Calu3 (cell line): ENCODE results near the gene ABL1. TPM values are rescaled to one million over a fixed set of nuclear protein-coding genes. Genes with fewer than 3 reads are reported as not detected.

Source experiments
- BruUV-seq: library from RNA; stranded (reverse); fragments of 400-500 nt; replicated peaks from 2 replicates; lab custom pipeline; 2021; lab: Mats Ljungman, UMichigan
- CTCF ChIA-PET: fragments of 300-600 bp; sonication (Branson Sonifier 250); formaldehyde crosslinking; loops from one replicate; lab custom pipeline; 2022; ENCODE audit warnings: antibody characterized with exemption; lab: Charles Lee
- DNase-seq: peaks from one replicate; pipeline ENCODE4 v3.0.0; 2022
- H3K27ac Mint-ChIP-seq: one replicate; pipeline ENCODE4 v1.8.0; 2022; ENCODE audit warnings: mixed read lengths; ENCODE audit not compliant: unreplicated experiment
- H3K27me3 Mint-ChIP-seq: one replicate; pipeline ENCODE4 v1.8.0; 2022; ENCODE audit warnings: mixed read lengths; ENCODE audit not compliant: unreplicated experiment
- H3K36me3 Mint-ChIP-seq: one replicate; pipeline ENCODE4 v1.8.0; 2022; ENCODE audit warnings: mild to moderate bottlenecking, moderate library complexity, mixed read lengths; ENCODE audit not compliant: insufficient read depth, unreplicated experiment
- H3K4me1 Mint-ChIP-seq: one replicate; pipeline ENCODE4 v1.8.0; 2022; ENCODE audit warnings: mild to moderate bottlenecking, low read depth, mixed read lengths; ENCODE audit not compliant: unreplicated experiment
- H3K4me3 Mint-ChIP-seq: one replicate; pipeline ENCODE4 v1.8.0; 2022; ENCODE audit warnings: mild to moderate bottlenecking, low read depth, moderate library complexity, mixed read lengths; ENCODE audit not compliant: unreplicated experiment
- H3K9me3 Mint-ChIP-seq: one replicate; pipeline ENCODE4 v1.8.0; 2022; ENCODE audit warnings: low read depth, mixed read lengths; ENCODE audit not compliant: unreplicated experiment
- intact Hi-C: fragments of 100-400 bp; cut with micrococcal nuclease; formaldehyde crosslinking; loops from one replicate; pipeline ENCODE4 v1.10.0; 2022; ENCODE audit not compliant: unreplicated experiment
- total RNA-seq: library from RNA; stranded (reverse); gene quantifications from 2 replicates; pipeline ENCODE4 v1.2.3, GENCODE V29; 2022
- TF ChIP-seq, protein P1 (sequence below): fragments of 200-600 bp; IDR thresholded peaks from one replicate; pipeline ENCODE4 v1.8.0; 2022; ENCODE audit warnings: antibody characterized with exemption; ENCODE audit not compliant: unreplicated experiment

The ABL1 gene
- total RNA-seq, 1 experiment from 2014 or later = 30.0 TPM

- no TSS peak for BruUV-seq
- intact Hi-C loops = loop anchor here (5.0 kb wide), 2 partner anchors 128 to 178 kb away; no protein-coding TSS in a partner anchor
- CTCF ChIA-PET = interaction anchor here (1.4 to 1.8 kb wide), 2 partner anchors 129 to 177 kb away, joined by 4 to 9 read pairs; no protein-coding TSS in a partner anchor
- H3K27ac Mint-ChIP-seq = no peak overlapping the region
- TF ChIP-seq, protein P1, sequence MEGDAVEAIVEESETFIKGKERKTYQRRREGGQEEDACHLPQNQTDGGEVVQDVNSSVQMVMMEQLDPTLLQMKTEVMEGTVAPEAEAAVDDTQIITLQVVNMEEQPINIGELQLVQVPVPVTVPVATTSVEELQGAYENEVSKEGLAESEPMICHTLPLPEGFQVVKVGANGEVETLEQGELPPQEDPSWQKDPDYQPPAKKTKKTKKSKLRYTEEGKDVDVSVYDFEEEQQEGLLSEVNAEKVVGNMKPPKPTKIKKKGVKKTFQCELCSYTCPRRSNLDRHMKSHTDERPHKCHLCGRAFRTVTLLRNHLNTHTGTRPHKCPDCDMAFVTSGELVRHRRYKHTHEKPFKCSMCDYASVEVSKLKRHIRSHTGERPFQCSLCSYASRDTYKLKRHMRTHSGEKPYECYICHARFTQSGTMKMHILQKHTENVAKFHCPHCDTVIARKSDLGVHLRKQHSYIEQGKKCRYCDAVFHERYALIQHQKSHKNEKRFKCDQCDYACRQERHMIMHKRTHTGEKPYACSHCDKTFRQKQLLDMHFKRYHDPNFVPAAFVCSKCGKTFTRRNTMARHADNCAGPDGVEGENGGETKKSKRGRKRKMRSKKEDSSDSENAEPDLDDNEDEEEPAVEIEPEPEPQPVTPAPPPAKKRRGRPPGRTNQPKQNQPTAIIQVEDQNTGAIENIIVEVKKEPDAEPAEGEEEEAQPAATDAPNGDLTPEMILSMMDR = no peak
- no peak overlapping the region for H3K4me3 Mint-ChIP-seq
- peaks cover 15% of the 10 kb centered on the region for H3K36me3 Mint-ChIP-seq
- peaks cover 8% of the 10 kb centered on the region for H3K4me1 Mint-ChIP-seq
- no peak for DNase-seq
- no peaks in the 10 kb centered on the region for H3K9me3 Mint-ChIP-seq
- H3K27me3 Mint-ChIP-seq = no peaks in the 10 kb centered on the region
Measured at GRCh38 chr9:130869250-130869649, 34.2 kb downstream of the ABL1 start.

- Mint-ChIP-seq H3K4me3 (no peak overlapping the region), H3K27ac (no peak overlapping the region), H3K9me3 (no peaks in the 10 kb centered on the region), H3K4me1 (peaks cover 8% of the 10 kb centered on the region), H3K36me3 (peaks cover 15% of the 10 kb centered on the region), H3K27me3 (no peaks in the 10 kb centered on the region)
- CTCF ChIA-PET = interaction anchor here (1.4 to 1.8 kb wide), 3 partner anchors 70 to 176 kb away, joined by 3 to 9 read pairs (median 4); no protein-coding TSS in a partner anchor
- intact Hi-C loops = no loop called here
- no peak for DNase-seq
- no TSS peak for BruUV-seq
- TF ChIP-seq, protein P1 = no peak
Measured at GRCh38 chr9:130870491-130871381, 35.7 kb downstream of the ABL1 start.

DNA sequence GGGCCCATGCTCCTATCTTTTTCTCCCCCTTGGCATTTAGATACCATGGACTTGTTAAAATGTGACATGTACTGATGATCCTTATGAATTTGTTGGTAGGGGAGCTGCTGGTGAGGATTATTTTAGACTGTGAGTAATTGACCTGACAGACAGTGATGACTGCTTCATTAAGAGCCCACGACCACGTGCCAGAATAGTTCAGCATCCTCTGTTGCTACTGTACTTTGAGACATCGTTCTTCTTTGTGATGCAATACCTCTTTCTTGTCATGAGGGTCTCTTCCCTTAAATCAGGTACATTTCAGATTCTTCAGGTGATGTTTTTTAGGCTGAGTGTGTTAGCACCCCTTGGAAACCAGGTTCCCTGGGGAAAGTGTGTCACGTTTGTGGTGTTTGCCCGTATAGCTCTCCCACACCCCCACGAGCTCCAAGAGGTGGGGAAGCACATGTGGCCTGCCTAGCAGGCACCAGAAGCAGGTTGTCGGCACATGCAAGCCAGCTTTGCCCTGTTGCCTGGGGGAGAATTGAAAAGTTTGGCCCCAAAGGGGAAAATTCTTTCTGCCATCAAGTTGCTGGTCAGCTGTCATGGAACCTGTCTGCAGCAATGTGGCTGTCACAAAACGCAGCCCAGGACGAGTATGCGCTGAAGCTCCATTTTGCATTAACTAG is 36.5 kb downstream of the ABL1 start:
- H3K4me1 Mint-ChIP-seq = peaks cover 1% of the 10 kb centered on the region
- BruUV-seq = no TSS peak
- TF ChIP-seq, protein P1 = no peak
- CTCF ChIA-PET = no interaction called here
- no peak overlapping the region for H3K27ac Mint-ChIP-seq
- intact Hi-C loops = no loop called here
- H3K4me3 Mint-ChIP-seq = no peak overlapping the region
- H3K36me3 Mint-ChIP-seq = peaks cover 10% of the 10 kb centered on the region
- DNase-seq = no peak
- H3K9me3 Mint-ChIP-seq = no peaks in the 10 kb centered on the region
- no peaks in the 10 kb centered on the region for H3K27me3 Mint-ChIP-seq

GRCh38 chr9:130872093-130872492 is 37.0 kb downstream of the ABL1 start:
- peaks cover 8% of the 10 kb centered on the region for H3K36me3 Mint-ChIP-seq
- TF ChIP-seq, protein P1 = no peak
- CTCF ChIA-PET = no interaction called here
- H3K27me3 Mint-ChIP-seq = no peaks in the 10 kb centered on the region
- no TSS peak for BruUV-seq
- no peaks in the 10 kb centered on the region for H3K4me1 Mint-ChIP-seq
- H3K4me3 Mint-ChIP-seq = no peak overlapping the region
- H3K27ac Mint-ChIP-seq = no peak overlapping the region
- no peaks in the 10 kb centered on the region for H3K9me3 Mint-ChIP-seq
- intact Hi-C loops = no loop called here
- DNase-seq = no peak
